K562 (cell line): ENCODE results near the gene SLC12A6.

Source experiments
- CEBPB ChIP-seq: fragments of 450-650 bp; IDR thresholded peaks from 2 replicates; pipeline ENCODE4 v1.6.1; 2016; ENCODE audit warnings: missing genetic modification characterization, missing compliant biosample characterization
- DNMT1 ChIP-seq: fragments of 450-650 bp; IDR thresholded peaks from 2 replicates; pipeline ENCODE4 v1.6.1; 2016; ENCODE audit warnings: antibody characterized with exemption, mild to moderate bottlenecking
- FOS ChIP-seq: IDR thresholded peaks from 3 replicates; pipeline ENCODE4 v1.6.1; 2011; ENCODE audit not compliant: insufficient read length; ENCODE audit errors: extremely low read depth
- HSF4 ChIP-seq: fragments of 250-450 bp; sonication (Bioruptor Pico); IDR thresholded peaks from 2 replicates; pipeline ENCODE4 v2.1.2; 2022; ENCODE audit warnings: mild to moderate bottlenecking, moderate library complexity, borderline replicate concordance
- MEF2A ChIP-seq: IDR thresholded peaks from 2 replicates; pipeline ENCODE4 v1.6.1; 2011; ENCODE audit warnings: low read depth, mild to moderate bottlenecking, low read length, moderate library complexity; ENCODE audit not compliant: control insufficient read depth
- NCOA2 ChIP-seq, 2 experiments: fragments of 450-650 bp; IDR thresholded peaks; 2 replicates each; pipeline ENCODE4 v1.6.1; 2018; ENCODE audit warnings: mild to moderate bottlenecking in 2 of 2, moderate library complexity in 1 of 2; ENCODE audit not compliant: partially characterized antibody in 2 of 2
- POLR2AphosphoS2 ChIP-seq: IDR thresholded peaks from 2 replicates; pipeline ENCODE4 v1.6.1; 2012; ENCODE audit warnings: low read length, improper control_type of control experiment
- ZFP36 ChIP-seq: fragments of 150-350 bp; IDR thresholded peaks from 2 replicates; pipeline ENCODE4 v1.6.1; 2018; ENCODE audit warnings: low read length, low read depth; ENCODE audit not compliant: partially characterized antibody
- TF ChIP-seq, protein P1 (sequence below), 3 experiments: IDR thresholded peaks in 2 of 3; conservative IDR thresholded peaks in 1 of 3; 2 replicates each; pipeline ENCODE4 v1.5.1; 2011 to 2012; ENCODE audit warnings: low read length in 3 of 3, mild to moderate bottlenecking in 3 of 3, control low read depth in 2 of 3, improper control_type of control experiment in 1 of 3, inconsistent platforms in 1 of 3, low read depth in 1 of 3, mixed read lengths in 1 of 3, moderate library complexity in 1 of 3; ENCODE audit not compliant: insufficient read depth in 2 of 3
- TF ChIP-seq, protein P2 (sequence below), 2 experiments: fragments of 450-650 bp in 1 of 2; IDR thresholded peaks; 2 replicates each; pipeline ENCODE4 v1.6.1; 2011 to 2017; ENCODE audit warnings: low read depth in 2 of 2, antibody characterized with exemption in 1 of 2, borderline replicate concordance in 1 of 2, low read length in 1 of 2, mild to moderate bottlenecking in 1 of 2, mixed read lengths in 1 of 2; ENCODE audit not compliant: control insufficient read depth in 1 of 2
- TF ChIP-seq, protein P3 (sequence below): sonication (generic); formaldehyde crosslinking; IDR thresholded peaks from 2 replicates; pipeline ENCODE4 v1.8.0; 2023; ENCODE audit warnings: mild to moderate bottlenecking, missing genetic modification reagents

DNA sequence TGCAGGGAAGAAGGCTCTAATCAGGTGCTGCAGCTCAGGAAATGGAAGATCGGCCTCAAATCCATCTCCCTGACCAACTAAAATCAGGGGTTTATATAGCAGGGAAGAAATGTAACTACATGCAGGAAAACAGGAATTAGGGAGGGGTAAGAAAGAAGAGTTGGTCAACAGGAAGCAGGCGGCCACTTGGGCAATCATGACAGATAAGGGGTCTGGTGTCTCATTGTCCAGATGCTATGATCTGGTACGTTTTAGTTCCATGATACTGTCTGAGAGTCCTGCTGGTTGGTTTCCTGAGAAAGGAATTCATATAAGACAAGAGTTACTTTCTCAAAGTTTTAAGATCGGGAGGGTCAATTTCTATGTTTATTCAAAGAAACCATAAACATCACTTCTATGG, 151.9 kb downstream of the SLC12A6 start:
- TF ChIP-seq NCOA2 (IDR thresholded peaks at IDR 0.05; ENCODE audit: partially characterized antibody in 2 of 2) (no peak), POLR2AphosphoS2 (no peak), ZFP36 (no peak), FOS (no peak), HSF4 (CRISPR knock-in tag) (no peak), DNMT1 (no peak), MEF2A (no peak), CEBPB (tag) (peak; percentile 17; the same call in 1 of the 2 replicates)
- TF ChIP-seq, protein P1, sequence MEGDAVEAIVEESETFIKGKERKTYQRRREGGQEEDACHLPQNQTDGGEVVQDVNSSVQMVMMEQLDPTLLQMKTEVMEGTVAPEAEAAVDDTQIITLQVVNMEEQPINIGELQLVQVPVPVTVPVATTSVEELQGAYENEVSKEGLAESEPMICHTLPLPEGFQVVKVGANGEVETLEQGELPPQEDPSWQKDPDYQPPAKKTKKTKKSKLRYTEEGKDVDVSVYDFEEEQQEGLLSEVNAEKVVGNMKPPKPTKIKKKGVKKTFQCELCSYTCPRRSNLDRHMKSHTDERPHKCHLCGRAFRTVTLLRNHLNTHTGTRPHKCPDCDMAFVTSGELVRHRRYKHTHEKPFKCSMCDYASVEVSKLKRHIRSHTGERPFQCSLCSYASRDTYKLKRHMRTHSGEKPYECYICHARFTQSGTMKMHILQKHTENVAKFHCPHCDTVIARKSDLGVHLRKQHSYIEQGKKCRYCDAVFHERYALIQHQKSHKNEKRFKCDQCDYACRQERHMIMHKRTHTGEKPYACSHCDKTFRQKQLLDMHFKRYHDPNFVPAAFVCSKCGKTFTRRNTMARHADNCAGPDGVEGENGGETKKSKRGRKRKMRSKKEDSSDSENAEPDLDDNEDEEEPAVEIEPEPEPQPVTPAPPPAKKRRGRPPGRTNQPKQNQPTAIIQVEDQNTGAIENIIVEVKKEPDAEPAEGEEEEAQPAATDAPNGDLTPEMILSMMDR (IDR thresholded peaks at IDR 0.05 in 2 of 3, conservative IDR thresholded peaks at IDR 0.05 in 1 of 3; ENCODE audit: insufficient read depth in 2 of 3, low read depth in 1 of 3, low read length in 3 of 3): no peak
- TF ChIP-seq, protein P2, sequence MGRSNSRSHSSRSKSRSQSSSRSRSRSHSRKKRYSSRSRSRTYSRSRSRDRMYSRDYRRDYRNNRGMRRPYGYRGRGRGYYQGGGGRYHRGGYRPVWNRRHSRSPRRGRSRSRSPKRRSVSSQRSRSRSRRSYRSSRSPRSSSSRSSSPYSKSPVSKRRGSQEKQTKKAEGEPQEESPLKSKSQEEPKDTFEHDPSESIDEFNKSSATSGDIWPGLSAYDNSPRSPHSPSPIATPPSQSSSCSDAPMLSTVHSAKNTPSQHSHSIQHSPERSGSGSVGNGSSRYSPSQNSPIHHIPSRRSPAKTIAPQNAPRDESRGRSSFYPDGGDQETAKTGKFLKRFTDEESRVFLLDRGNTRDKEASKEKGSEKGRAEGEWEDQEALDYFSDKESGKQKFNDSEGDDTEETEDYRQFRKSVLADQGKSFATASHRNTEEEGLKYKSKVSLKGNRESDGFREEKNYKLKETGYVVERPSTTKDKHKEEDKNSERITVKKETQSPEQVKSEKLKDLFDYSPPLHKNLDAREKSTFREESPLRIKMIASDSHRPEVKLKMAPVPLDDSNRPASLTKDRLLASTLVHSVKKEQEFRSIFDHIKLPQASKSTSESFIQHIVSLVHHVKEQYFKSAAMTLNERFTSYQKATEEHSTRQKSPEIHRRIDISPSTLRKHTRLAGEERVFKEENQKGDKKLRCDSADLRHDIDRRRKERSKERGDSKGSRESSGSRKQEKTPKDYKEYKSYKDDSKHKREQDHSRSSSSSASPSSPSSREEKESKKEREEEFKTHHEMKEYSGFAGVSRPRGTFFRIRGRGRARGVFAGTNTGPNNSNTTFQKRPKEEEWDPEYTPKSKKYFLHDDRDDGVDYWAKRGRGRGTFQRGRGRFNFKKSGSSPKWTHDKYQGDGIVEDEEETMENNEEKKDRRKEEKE (IDR thresholded peaks at IDR 0.05; ENCODE audit: borderline replicate concordance in 1 of 2, control insufficient read depth in 1 of 2, low read depth in 2 of 2, low read length in 1 of 2): no peak
- TF ChIP-seq, protein P3, sequence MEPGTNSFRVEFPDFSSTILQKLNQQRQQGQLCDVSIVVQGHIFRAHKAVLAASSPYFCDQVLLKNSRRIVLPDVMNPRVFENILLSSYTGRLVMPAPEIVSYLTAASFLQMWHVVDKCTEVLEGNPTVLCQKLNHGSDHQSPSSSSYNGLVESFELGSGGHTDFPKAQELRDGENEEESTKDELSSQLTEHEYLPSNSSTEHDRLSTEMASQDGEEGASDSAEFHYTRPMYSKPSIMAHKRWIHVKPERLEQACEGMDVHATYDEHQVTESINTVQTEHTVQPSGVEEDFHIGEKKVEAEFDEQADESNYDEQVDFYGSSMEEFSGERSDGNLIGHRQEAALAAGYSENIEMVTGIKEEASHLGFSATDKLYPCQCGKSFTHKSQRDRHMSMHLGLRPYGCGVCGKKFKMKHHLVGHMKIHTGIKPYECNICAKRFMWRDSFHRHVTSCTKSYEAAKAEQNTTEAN (CRISPR knock-in tag): no peak
